Measurements from ENCODE around the gene SAMD3.

Gene SAMD3

DNA sequence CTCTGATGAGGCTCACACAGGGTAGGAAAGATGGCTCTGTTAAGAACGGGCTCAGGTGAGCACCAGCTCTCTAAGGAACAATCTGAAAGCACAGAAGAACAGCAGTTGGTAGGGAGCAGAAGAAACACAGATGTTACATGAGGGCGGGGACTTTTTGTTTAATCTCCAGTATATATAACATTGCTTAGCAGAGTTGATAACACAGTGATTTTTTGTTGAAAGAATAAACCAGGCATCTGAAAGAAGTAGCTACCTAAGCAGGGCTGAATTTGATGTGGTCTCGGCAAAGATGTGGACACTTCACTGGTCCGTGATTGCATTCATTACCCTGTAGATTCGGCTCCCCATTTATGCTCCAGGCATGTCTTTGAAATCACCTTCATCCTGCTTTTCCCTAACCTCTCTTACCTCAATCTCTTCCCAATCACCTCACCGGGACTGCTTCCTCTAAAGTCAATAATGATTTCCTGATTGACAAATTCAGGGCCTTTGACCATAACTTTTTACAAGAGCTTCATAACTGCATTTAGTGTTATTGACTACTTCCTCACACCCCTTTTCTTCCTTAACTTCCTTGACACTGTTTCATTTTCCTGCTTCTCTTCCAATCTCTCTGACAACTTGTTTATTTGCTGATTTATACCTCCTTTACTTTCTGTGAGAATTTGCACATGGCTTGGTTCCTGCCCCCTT is 34.4 kb downstream of the SAMD3 start:
- no peak for TF ChIP-seq GATA2 (IDR thresholded peaks at IDR 0.05; ENCODE audit: low read depth, low read length)
- no peak for TF ChIP-seq GATA3 (IDR thresholded peaks at IDR 0.05; ENCODE audit: low read depth, low read length)

DNA sequence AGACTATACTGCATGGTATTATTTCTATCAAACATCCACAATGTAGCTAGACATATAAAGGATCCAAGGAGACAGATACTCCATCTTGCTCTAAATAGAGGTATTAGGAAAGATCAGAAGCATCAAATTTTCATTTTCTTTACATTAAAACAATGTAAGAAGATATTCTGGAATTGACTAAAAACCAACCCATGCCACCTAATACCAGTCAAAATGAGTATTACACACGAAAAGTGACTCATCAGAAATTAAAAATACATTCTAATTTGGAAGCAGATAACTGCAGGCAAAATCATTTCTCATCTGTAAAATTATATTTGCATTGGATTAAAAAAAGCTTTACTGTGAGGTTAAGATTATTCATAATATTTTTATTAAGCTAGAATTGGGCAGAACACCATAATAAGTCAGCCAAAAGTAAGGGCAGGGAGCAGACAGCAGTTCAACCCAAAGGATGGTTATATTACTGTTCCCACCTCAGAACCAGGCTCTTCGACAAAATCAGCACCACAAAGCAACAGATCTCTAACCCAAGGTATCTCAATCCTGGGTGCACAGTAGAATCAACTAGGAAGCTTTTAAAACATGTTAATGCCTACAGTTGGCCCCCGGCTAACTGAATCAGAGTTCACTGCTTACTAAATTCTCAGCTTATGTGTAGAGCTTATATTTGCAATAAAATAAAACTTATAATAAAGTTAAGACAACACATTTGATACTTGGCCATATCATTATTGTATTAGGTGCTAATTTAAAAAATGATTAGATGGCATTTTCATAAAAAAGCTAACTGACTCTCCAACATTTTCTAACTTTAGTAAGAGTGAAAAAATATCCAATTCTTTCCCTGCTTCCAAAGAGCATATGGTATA is 35.2 kb downstream of the SAMD3 start:
- no peak for TF ChIP-seq GATA3 (IDR thresholded peaks at IDR 0.05; ENCODE audit: low read depth, low read length)
- TF ChIP-seq GATA2 (IDR thresholded peaks at IDR 0.05; ENCODE audit: low read depth, low read length) = no peak

DNA sequence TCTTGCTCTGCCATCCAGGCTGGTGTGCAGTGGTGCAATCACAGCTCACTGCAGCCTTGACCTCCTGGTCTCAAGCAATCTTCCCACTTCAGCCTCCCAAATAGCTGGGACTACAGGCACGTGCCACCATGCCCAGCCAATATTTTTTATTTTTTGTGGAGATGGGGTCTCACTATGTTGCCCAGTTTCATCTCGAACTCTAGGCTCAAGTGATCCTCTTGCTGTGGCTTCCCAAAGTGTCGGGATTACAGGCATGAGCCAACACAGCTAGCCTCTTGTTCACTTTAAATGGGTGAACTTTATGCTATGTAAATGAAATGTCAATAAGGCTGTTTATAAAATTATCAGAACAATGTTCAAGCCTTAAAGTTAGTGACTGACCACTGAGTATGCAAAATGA is 37.1 kb downstream of the SAMD3 start:
- TF ChIP-seq GATA3 (IDR thresholded peaks at IDR 0.05; ENCODE audit: low read depth, low read length) (no peak), GATA2 (IDR thresholded peaks at IDR 0.05; ENCODE audit: low read depth, low read length) (no peak)

DNA sequence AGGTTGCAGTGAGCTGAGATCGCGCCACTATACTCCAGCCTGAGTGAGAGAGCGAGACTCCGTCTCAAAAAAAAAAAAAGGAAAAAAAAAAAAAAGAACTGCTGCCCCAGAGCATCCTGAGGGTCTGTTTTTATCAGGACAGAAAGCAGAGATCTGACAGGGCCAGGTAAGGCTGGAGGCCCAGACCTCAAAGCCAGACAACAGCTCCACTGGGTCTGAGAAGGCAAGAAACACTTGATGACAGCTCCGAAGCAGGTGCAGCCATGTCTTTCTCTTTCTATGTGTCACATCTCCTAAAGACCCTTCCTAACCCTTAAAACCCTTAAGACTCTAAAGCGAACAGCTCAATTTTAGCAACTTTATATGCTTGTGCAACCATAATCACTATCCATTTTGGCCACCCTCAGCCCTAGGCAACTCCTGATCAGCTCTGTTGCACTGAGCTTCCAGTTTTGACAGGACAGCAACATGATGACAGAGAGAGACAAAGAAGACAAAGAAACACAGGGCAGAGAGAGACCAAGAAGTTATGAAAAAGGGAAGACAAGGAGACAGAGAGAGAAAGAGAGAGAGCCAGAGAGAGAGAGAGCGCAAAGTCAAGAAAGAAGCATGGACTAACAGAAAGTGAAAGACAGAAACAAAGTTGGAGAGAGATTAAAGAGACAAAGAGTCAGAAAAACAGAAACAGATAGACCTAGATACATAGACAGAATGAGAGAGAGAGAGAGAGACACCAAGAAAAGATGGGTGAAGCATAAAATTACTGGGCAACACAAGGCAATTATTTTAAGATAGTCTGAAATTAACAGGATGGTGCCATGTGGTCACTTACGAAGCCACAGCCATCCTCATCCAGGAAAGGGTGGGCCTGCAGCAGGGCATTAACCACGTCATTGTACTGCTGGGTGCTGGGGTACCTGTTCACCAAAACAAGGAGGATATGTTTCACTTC is 39.2 kb downstream of the SAMD3 start:
- TF ChIP-seq GATA2 (IDR thresholded peaks at IDR 0.05; ENCODE audit: low read depth, low read length) (no peak), GATA3 (IDR thresholded peaks at IDR 0.05; ENCODE audit: low read depth, low read length) (no peak)

DNA sequence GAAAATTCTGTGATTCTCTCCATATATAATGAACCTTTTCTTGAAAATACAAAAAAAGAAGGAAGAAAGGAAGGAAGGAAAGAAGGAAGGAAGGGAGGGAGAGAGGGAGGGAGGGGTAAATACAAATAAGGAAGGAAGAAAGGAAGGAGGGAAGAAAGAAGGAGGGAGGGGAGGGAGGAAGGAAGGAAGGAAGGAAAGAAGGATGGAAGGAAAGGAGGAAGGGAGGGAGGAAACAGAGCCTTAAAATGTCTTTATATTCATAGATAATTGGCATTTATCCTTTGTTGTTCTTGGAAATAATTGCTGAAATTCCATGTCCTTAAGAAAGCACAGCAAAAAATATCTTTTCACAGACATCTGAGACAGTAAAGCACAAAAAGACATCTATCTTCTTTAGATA is 40.3 kb downstream of the SAMD3 start:
- TF ChIP-seq GATA2 (IDR thresholded peaks at IDR 0.05; ENCODE audit: low read depth, low read length) = no peak
- no peak for TF ChIP-seq GATA3 (IDR thresholded peaks at IDR 0.05; ENCODE audit: low read depth, low read length)

GRCh38 chr6:130178692-130179091 is 44.1 kb downstream of the SAMD3 start:
- TF ChIP-seq GATA3 (IDR thresholded peaks at IDR 0.05; ENCODE audit: low read depth, low read length) (no peak), GATA2 (IDR thresholded peaks at IDR 0.05; ENCODE audit: low read depth, low read length) (no peak)

DNA sequence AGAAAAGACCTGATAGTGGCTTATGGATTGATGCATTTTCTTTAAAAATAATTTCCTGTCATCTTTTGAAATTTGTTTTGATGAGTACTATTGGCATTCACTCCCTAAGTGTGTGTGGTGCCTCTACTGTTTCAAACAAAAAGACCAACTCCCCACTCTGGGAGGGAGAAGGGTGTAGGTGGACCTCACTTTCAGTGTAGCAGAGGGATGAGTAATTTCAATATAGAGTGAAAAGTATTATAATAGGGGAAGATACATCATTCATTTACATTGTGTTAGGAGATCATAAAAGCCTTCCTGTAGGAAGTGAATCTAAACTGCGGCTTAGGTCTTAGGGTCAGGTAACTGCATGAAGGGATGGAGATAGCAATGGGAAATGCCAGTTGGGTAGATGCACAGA is 46.4 kb downstream of the SAMD3 start:
- TF ChIP-seq GATA3 (IDR thresholded peaks at IDR 0.05; ENCODE audit: low read depth, low read length) (no peak), GATA2 (IDR thresholded peaks at IDR 0.05; ENCODE audit: low read depth, low read length) (no peak)

GRCh38 chr6:130167655-130168054 is 55.1 kb downstream of the SAMD3 start:
- TF ChIP-seq GATA2 (IDR thresholded peaks at IDR 0.05; ENCODE audit: low read depth, low read length) = no peak
- no peak for TF ChIP-seq GATA3 (IDR thresholded peaks at IDR 0.05; ENCODE audit: low read depth, low read length)

DNA sequence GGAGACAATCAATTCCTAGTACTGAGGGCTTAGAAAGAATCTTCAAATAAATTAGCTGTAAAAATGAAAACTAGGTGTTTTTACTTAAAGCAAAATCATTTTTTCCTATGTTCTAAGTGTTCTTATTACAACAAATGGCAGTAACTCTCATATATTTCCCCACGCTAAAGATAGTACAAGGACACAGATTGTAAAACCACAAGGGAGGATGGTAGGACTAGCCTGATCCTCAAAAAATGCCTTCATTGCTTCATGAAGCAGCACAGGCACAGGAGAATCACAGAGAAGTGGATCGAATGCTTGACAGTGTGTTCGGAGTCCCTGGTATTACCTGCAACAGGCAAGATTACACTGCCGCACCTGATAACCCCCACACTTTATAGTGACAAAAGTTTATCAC is 58.5 kb downstream of the SAMD3 start:
- no peak for TF ChIP-seq GATA2 (IDR thresholded peaks at IDR 0.05; ENCODE audit: low read depth, low read length)

- TF ChIP-seq GATA3 (IDR thresholded peaks at IDR 0.05; ENCODE audit: low read depth, low read length) = no peak
- TF ChIP-seq GATA2 (IDR thresholded peaks at IDR 0.05; ENCODE audit: low read depth, low read length) = no peak
Measured at GRCh38 chr6:130163266-130163665, 59.5 kb downstream of the SAMD3 start.

- no peak for TF ChIP-seq GATA3 (IDR thresholded peaks at IDR 0.05; ENCODE audit: low read depth, low read length)
- no peak for TF ChIP-seq GATA2 (IDR thresholded peaks at IDR 0.05; ENCODE audit: low read depth, low read length)
Measured at GRCh38 chr6:130162421-130162820, 60.3 kb downstream of the SAMD3 start.

- TF ChIP-seq GATA3 (IDR thresholded peaks at IDR 0.05; ENCODE audit: low read depth, low read length) = no peak
- TF ChIP-seq GATA2 (IDR thresholded peaks at IDR 0.05; ENCODE audit: low read depth, low read length) = no peak
Measured at GRCh38 chr6:130161683-130162404, 60.9 kb downstream of the SAMD3 start.

DNA sequence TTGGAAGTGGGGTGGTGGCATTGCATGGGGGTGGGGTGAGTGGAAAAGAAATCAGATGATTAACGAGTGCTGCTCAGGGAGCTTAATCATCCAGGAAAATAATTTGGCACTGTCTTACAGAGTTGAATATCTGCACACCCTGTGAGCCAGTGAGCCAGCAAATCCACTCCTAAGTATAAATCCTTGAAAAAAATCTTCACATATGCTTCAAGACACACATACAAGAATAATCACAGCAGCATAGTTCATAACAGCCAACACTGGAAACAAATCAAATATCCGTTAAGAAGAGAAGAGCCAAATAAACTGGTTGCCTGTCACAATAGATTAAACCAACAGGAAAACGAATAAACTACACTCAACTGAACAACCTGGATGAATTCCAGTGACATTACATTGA is 62.8 kb downstream of the SAMD3 start:
- TF ChIP-seq GATA2 (IDR thresholded peaks at IDR 0.05; ENCODE audit: low read depth, low read length) (no peak), GATA3 (IDR thresholded peaks at IDR 0.05; ENCODE audit: low read depth, low read length) (no peak)
